GM12891 (cell line): ENCODE measurements around the gene SPNS1.

ENCODE experiments used
- DNase-seq: peaks from one replicate; pipeline ENCODE4 v3.0.0; 2011; ENCODE audit warnings: low spot score; ENCODE audit not compliant: insufficient read length
- FAIRE-seq: peaks from 2 replicates; lab custom pipeline; 2011; peaks lifted over from hg19 to GRCh38; lab: Jason Lieb, UNC
- PAX5 ChIP-seq: IDR thresholded peaks from 2 replicates; pipeline ENCODE4 v1.6.1; 2011; ENCODE audit warnings: low read length, moderate library complexity, mild to moderate bottlenecking; ENCODE audit not compliant: insufficient read depth, severe bottlenecking
- POLR2A ChIP-seq: IDR thresholded peaks from 2 replicates; pipeline ENCODE4 v1.6.1; 2011; ENCODE audit warnings: low read depth, low read length, control low read depth
- POLR2AphosphoS5 ChIP-seq: IDR thresholded peaks from 2 replicates; pipeline ENCODE4 v1.6.1; 2011; ENCODE audit warnings: low read depth, low read length, control low read depth
- POU2F2 ChIP-seq: IDR thresholded peaks from 2 replicates; pipeline ENCODE4 v1.6.1; 2011; ENCODE audit warnings: low read depth, mild to moderate bottlenecking, control low read depth, low read length, moderate library complexity
- SPI1 ChIP-seq: IDR thresholded peaks from 2 replicates; pipeline ENCODE4 v1.6.1; 2011; ENCODE audit warnings: low read depth, low read length, control low read depth
- TAF1 ChIP-seq: IDR thresholded peaks from 2 replicates; pipeline ENCODE4 v1.6.1; 2011; ENCODE audit warnings: low read depth, low read length, control low read depth

Gene SPNS1

GRCh38 chr16:29025218-29025617 is 50.6 kb downstream of the SPNS1 start:
- no peak for FAIRE-seq
- DNase-seq = no peak
- TF ChIP-seq SPI1 (no peak), TAF1 (no peak), PAX5 (no peak), POLR2A (no peak), POLR2AphosphoS5 (no peak), POU2F2 (no peak)

GRCh38 chr16:29025735-29026134 is 51.2 kb downstream of the SPNS1 start:
- DNase-seq = no peak
- no peak for TF ChIP-seq POLR2AphosphoS5
- TF ChIP-seq POU2F2 = no peak
- no peak for TF ChIP-seq SPI1
- TF ChIP-seq PAX5 = no peak
- TF ChIP-seq TAF1 = no peak
- TF ChIP-seq POLR2A = no peak
- FAIRE-seq = no peak

GRCh38 chr16:29028457-29029167 is 54.0 kb downstream of the SPNS1 start:
- TF ChIP-seq POLR2AphosphoS5 (no peak), TAF1 (no peak), POU2F2 (no peak), SPI1 (no peak), PAX5 (no peak), POLR2A (no peak)
- FAIRE-seq (no peak), DNase-seq (no peak)

GRCh38 chr16:29029168-29029994 is 54.8 kb downstream of the SPNS1 start:
- no peak for DNase-seq

GRCh38 chr16:29030086-29030840 is 55.7 kb downstream of the SPNS1 start:
- TF ChIP-seq POLR2AphosphoS5 = no peak
- TF ChIP-seq SPI1 = no peak
- no peak for TF ChIP-seq PAX5
- no peak for TF ChIP-seq TAF1
- no peak for TF ChIP-seq POLR2A
- TF ChIP-seq POU2F2 = no peak
- FAIRE-seq = no peak
- DNase-seq = no peak

More at GRCh38 chr16:29029168-29029994, 54.8 kb downstream of the SPNS1 start:
- no peak for FAIRE-seq
- TF ChIP-seq POLR2AphosphoS5 (no peak), POU2F2 (no peak), SPI1 (no peak), POLR2A (no peak), PAX5 (no peak), TAF1 (no peak)
